Neuronal stem cell (in vitro differentiated cells): ENCODE data around the gene NPAS3.

Experiments
- DNase-seq: peaks from one replicate; pipeline ENCODE4 v3.0.0-alpha.2; 2013; ENCODE audit warnings: low spot score
- H2AFZ ChIP-seq: one replicate; pipeline ENCODE4 v1.6.1; 2013; ENCODE audit warnings: mild to moderate bottlenecking, low read length, inconsistent platforms
- H2AK5ac ChIP-seq: 2 replicates; pipeline ENCODE4 v1.6.1; 2013; ENCODE audit warnings: low read depth, mild to moderate bottlenecking, inconsistent platforms, low read length, moderate library complexity, mixed read lengths
- H2BK120ac ChIP-seq: 2 replicates; pipeline ENCODE4 v1.6.1; 2013; ENCODE audit warnings: low read depth, mild to moderate bottlenecking, inconsistent platforms, low read length, moderate library complexity, mixed read lengths
- H2BK12ac ChIP-seq: one replicate; pipeline ENCODE4 v1.6.1; 2013; ENCODE audit warnings: low read length, inconsistent platforms
- H2BK15ac ChIP-seq: 2 replicates; pipeline ENCODE4 v1.6.1; 2013; ENCODE audit warnings: mild to moderate bottlenecking, low read length, inconsistent platforms, mixed read lengths
- H2BK5ac ChIP-seq: one replicate; pipeline ENCODE4 v1.6.1; 2013; ENCODE audit warnings: inconsistent platforms, mild to moderate bottlenecking, low read length, moderate library complexity
- H3K14ac ChIP-seq: one replicate; pipeline ENCODE4 v1.6.1; 2013; ENCODE audit warnings: low read length, inconsistent platforms
- H3K18ac ChIP-seq: 2 replicates; pipeline ENCODE4 v1.6.1; 2013; ENCODE audit warnings: low read length, inconsistent platforms
- H3K23ac ChIP-seq: 2 replicates; pipeline ENCODE4 v1.6.1; 2013; ENCODE audit warnings: low read depth, mild to moderate bottlenecking, mixed read lengths, low read length, inconsistent platforms; ENCODE audit not compliant: poor library complexity
- H3K27ac ChIP-seq: replicated peaks from 3 replicates; pipeline ENCODE4 v1.5.1; 2013; ENCODE audit warnings: low read length, inconsistent platforms
- H3K27me3 ChIP-seq, 3 experiments: 2 replicates each; pipeline ENCODE4 v1.6.1; 2013; ENCODE audit warnings: low read length in 3 of 3, mild to moderate bottlenecking in 2 of 3, inconsistent platforms in 1 of 3, low read depth in 1 of 3, mixed read lengths in 1 of 3, moderate library complexity in 1 of 3; ENCODE audit not compliant: control insufficient read depth in 3 of 3, insufficient read depth in 3 of 3
- H3K36me3 ChIP-seq, 2 donors: replicated peaks in 1 of 2; 2 replicates each; pipeline ENCODE4 v1.6.1; 2013; ENCODE audit warnings: low read length in 2 of 2; ENCODE audit not compliant: control insufficient read depth in 2 of 2, insufficient read depth in 2 of 2
- H3K4ac ChIP-seq: 2 replicates; pipeline ENCODE4 v1.6.1; 2013; ENCODE audit warnings: inconsistent platforms, mild to moderate bottlenecking, low read length, moderate library complexity
- H3K4me1 ChIP-seq, 2 donors: 1 replicate in 1 of 2; 2 replicates in 1 of 2; pipeline ENCODE4 v1.6.1; 2013; ENCODE audit warnings: low read length in 2 of 2, low read depth in 1 of 2; ENCODE audit not compliant: control insufficient read depth in 2 of 2, insufficient read depth in 1 of 2
- H3K4me2 ChIP-seq: one replicate; pipeline ENCODE4 v1.6.1; 2013; ENCODE audit warnings: mild to moderate bottlenecking, low read length, inconsistent platforms; ENCODE audit not compliant: insufficient read depth, poor library complexity, severe bottlenecking
- H3K4me3 ChIP-seq, 2 donors: 2 replicates each; pipeline ENCODE4 v1.5.1; 2013; ENCODE audit warnings: low read length in 2 of 2, mild to moderate bottlenecking in 2 of 2, inconsistent platforms in 1 of 2, moderate library complexity in 1 of 2
- H3K79me1 ChIP-seq: one replicate; pipeline ENCODE4 v1.6.1; 2013; ENCODE audit warnings: low read depth, mild to moderate bottlenecking, inconsistent platforms, low read length, moderate library complexity
- H3K9ac ChIP-seq: one replicate; pipeline ENCODE4 v1.6.1; 2013; ENCODE audit warnings: mild to moderate bottlenecking, low read depth, low read length, inconsistent platforms; ENCODE audit not compliant: poor library complexity
- H3K9me3 ChIP-seq, 2 donors: replicated peaks in 1 of 2; 2 replicates each; pipeline versions ENCODE3 to v1.6.1; 2013; ENCODE audit warnings: low read length in 2 of 2, mild to moderate bottlenecking in 2 of 2, inconsistent platforms in 1 of 2, low read depth in 1 of 2, mixed read lengths in 1 of 2, moderate library complexity in 1 of 2; ENCODE audit not compliant: control insufficient read depth in 2 of 2, insufficient read depth in 1 of 2
- H4K8ac ChIP-seq: one replicate; pipeline ENCODE4 v1.6.1; 2013; ENCODE audit warnings: low read depth, mild to moderate bottlenecking, inconsistent platforms, low read length, moderate library complexity
- H4K91ac ChIP-seq: one replicate; pipeline ENCODE4 v1.6.1; 2013; ENCODE audit warnings: low read length, low read depth, mild to moderate bottlenecking, inconsistent platforms; ENCODE audit not compliant: poor library complexity
- WGBS, 2 donors: extraction: QIAGEN DNeasy Blood & Tissue Kit; methylation state at CpG; one replicate each; pipeline ENCODE4 v1.1.7; 2013; ENCODE audit warnings: missing lambda C conversion rate in 2 of 2, mixed read lengths in 1 of 2; ENCODE audit not compliant: insufficient read length in 2 of 2, insufficient replicate concordance in 1 of 2; ENCODE audit errors: extremely low coverage in 2 of 2; 5-methylcytosine and 5-hydroxymethylcytosine counted together

Gene NPAS3

DNA sequence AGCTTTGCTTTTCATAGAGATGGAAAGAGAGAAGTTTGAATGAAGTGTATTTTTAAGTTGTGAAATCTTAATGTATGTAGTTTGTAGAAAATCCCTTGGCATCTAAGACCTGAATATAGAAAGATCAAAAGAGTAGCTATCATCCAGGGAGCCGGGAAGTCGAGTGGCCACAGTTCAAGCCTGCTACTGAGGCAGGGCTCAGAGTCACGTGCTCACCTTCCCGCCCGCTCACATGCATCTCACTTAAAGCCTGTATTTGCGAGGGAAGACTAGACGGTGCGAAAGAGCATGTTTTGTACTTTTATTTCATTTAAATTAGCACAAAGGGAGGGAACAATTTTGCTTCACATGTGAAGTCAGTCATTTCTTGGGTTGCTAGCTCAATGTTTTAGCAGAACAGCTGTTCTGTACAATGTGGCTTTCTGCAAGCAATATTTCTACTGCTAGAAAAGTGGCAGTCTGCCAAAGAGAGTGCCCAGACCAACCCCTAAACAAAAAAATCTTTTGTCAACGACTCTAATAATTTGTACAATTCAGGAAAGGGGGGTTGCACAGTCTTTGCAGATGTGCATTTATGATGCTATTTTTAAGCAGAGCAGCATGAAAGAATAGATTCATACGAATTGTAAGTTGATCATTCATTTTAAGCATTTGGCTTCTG, 290.7 kb downstream of the NPAS3 start:
- Histone ChIP-seq H2BK15ac (no peak overlapping the region), H3K4me1 (peaks cover 2 to 6% of the 10 kb centered on the region in 2 donors), H2BK120ac (no peak overlapping the region), H3K27me3 (no peaks in the 10 kb centered on the region), H3K4me3 (no peak overlapping the region), H2BK12ac (no peak overlapping the region), H2BK5ac (no peak overlapping the region), H4K8ac (no peak overlapping the region), H3K4me2 (no peak overlapping the region), H3K18ac (no peak overlapping the region), H3K23ac (no peak overlapping the region), H3K9me3 (no peaks in the 10 kb centered on the region), H3K9ac (no peak overlapping the region), H2AK5ac (no peak overlapping the region), H3K4ac (no peak overlapping the region), H2AFZ (no peak overlapping the region), H3K14ac (peak overlapping the region; percentile 82), H3K27ac (no peak overlapping the region), H3K36me3 (peaks cover 0 to 3% of the 10 kb centered on the region in 2 donors), H3K79me1 (no peaks in the 10 kb centered on the region), H4K91ac (no peak overlapping the region)
- DNase-seq, result no peak
- no CpG with 5 or more reads among the region's 10 CpGs for WGBS, 2 donors

- Histone ChIP-seq H3K79me1 (no peaks in the 10 kb centered on the region), H3K9me3 (no peaks in the 10 kb centered on the region), H3K14ac (no peak overlapping the region), H3K4me3 (no peak overlapping the region), H2BK120ac (no peak overlapping the region), H2BK12ac (no peak overlapping the region), H4K91ac (no peak overlapping the region), H4K8ac (no peak overlapping the region), H3K23ac (no peak overlapping the region), H3K27ac (no peak overlapping the region), H3K4me2 (no peak overlapping the region), H3K27me3 (no peaks in the 10 kb centered on the region), H3K36me3 (peaks cover 0 to 1% of the 10 kb centered on the region in 2 donors), H3K9ac (no peak overlapping the region), H3K18ac (no peak overlapping the region), H2BK5ac (no peak overlapping the region), H3K4me1 (peaks cover 2 to 6% of the 10 kb centered on the region in 2 donors), H3K4ac (no peak overlapping the region), H2AK5ac (no peak overlapping the region), H2AFZ (no peak overlapping the region), H2BK15ac (no peak overlapping the region)
- DNase-seq, result no peak
- no CpG with 5 or more reads among the region's 3 CpGs for WGBS, 2 donors
Measured at GRCh38 chr14:33230021-33230420, 291.3 kb downstream of the NPAS3 start.

DNA sequence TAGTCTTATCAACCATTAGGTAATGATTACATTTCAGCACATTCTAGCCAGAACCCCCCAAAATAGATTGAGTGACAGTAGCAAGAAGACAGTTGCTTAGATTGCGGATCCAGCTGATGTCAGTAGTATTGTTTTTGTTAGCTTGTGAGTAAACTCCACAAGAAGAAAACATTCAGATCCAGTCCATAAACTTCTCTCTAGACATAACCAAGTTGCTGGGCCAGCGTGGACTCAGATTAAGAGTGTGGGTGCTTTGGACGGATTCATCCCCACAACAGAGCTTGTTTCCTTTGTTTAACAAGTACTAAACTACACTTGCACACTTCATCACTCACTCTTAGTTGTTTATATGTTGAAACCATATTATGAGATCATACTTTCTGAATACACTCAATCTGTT, 293.4 kb downstream of the NPAS3 start:
- no peak overlapping the region for H2BK12ac ChIP-seq
- no peak overlapping the region for H3K27ac ChIP-seq
- no peak overlapping the region for H4K91ac ChIP-seq
- H3K79me1 ChIP-seq, result no peaks in the 10 kb centered on the region
- no peak overlapping the region for H2AFZ ChIP-seq
- H3K14ac ChIP-seq, result no peak overlapping the region
- H3K4me1 ChIP-seq, result peaks cover 2 to 6% of the 10 kb centered on the region in 2 donors
- no peak overlapping the region for H3K9ac ChIP-seq
- H3K27me3 ChIP-seq, result no peaks in the 10 kb centered on the region
- H2BK120ac ChIP-seq, result no peak overlapping the region
- H4K8ac ChIP-seq, result no peak overlapping the region
- no peak overlapping the region for H2BK5ac ChIP-seq
- H2BK15ac ChIP-seq, result no peak overlapping the region
- no peaks in the 10 kb centered on the region for H3K9me3 ChIP-seq
- H3K4me2 ChIP-seq, result no peak overlapping the region
- no peak overlapping the region for H3K18ac ChIP-seq
- H3K4ac ChIP-seq, result no peak overlapping the region
- no peak for DNase-seq
- WGBS, 2 donors, result no CpG with 5 or more reads among the region's 3 CpGs
- no peak overlapping the region for H3K4me3 ChIP-seq
- peaks cover 0 to 8% of the 10 kb centered on the region in 2 donors for H3K36me3 ChIP-seq
- no peak overlapping the region for H3K23ac ChIP-seq
- H2AK5ac ChIP-seq, result no peak overlapping the region

DNA sequence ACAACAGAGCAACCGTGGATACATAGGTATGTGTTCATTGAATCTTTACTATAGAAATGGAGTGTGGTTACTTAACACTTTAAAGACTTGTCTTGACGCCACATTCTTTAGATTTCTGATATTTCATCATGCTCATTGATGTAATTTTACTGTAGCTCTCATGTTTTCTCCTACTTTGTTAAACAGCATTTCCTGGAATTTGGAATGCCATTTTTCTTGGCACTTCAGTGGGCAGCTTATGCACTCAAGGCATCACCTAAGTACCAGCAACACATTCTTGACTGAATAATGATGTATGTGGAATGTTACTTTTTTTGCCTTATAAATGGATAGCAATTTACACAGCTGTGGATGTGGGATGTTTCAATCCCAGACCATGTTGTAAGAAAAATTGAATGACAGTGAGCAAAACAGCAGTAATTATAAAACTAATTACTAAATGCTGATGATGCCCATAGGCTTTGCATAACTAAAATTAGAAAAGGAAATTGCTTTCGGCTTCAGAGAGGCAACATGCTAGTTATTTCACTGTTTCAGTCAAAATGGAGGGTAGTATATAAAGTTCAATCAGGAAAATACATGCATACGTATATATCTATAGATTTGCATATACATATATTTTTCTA, 298.5 kb downstream of the NPAS3 start:
- Histone ChIP-seq H3K4me3 (no peak overlapping the region), H2BK15ac (no peak overlapping the region), H2BK120ac (no peak overlapping the region), H3K4me2 (no peak overlapping the region), H3K79me1 (no peaks in the 10 kb centered on the region), H2AK5ac (no peak overlapping the region), H3K27ac (no peak overlapping the region), H4K91ac (no peak overlapping the region), H3K9me3 (no peaks in the 10 kb centered on the region), H3K9ac (no peak overlapping the region), H3K27me3 (no peaks in the 10 kb centered on the region), H3K23ac (no peak overlapping the region), H3K18ac (no peak overlapping the region), H4K8ac (no peak overlapping the region), H2BK12ac (no peak overlapping the region), H2BK5ac (no peak overlapping the region), H3K14ac (no peak overlapping the region), H3K4ac (no peak overlapping the region), H3K36me3 (peaks cover 0 to 18% of the 10 kb centered on the region in 2 donors), H2AFZ (no peak overlapping the region), H3K4me1 (no peaks in the 10 kb centered on the region)
- no peak for DNase-seq
- WGBS, 2 donors, result no CpG with 5 or more reads among the region's 4 CpGs
